Panc1 (cell line): ENCODE data around the gene PCDHGB2.
"Not testable (repeated sequence)": the region's sequence is repeated elsewhere in the genome, so short reads cannot be mapped to it uniquely, and the experiment has no call there.

Source experiments
- CTCF ChIP-seq: fragments of 450-650 bp; IDR thresholded peaks from 2 replicates; pipeline ENCODE4 v1.5.1; 2017; ENCODE audit warnings: mild to moderate bottlenecking
- REST ChIP-seq, 2 experiments: IDR thresholded peaks; 2 replicates each; pipeline ENCODE4 v1.6.1; 2011 to 2012; ENCODE audit warnings: low read depth in 2 of 2, control low read depth in 1 of 2, low read length in 1 of 2, mild to moderate bottlenecking in 1 of 2, moderate library complexity in 1 of 2; ENCODE audit not compliant: insufficient read depth in 1 of 2

- TF ChIP-seq CTCF; REST (IDR thresholded peaks at IDR 0.05; ENCODE audit: insufficient read depth in 1 of 2, low read depth in 2 of 2, low read length in 1 of 2): not testable (repeated sequence)
These were observed 18.9 kb upstream of the PCDHGB2 start for GRCh38 chr5:141340781-141341354.
